DMS53 treated with DMSO at 0.1 percent for 48 hours (cell line): Measurements from ENCODE around the gene LSM5.
"Not testable (repeated sequence)": the region's sequence is repeated elsewhere in the genome, so short reads cannot be mapped to it uniquely, and the experiment has no call there.

Experiments used
- DNase-seq: peaks from one replicate; lab custom pipeline; 2025; ENCODE audit not compliant: unreplicated experiment; lab: John Stamatoyannopoulos, UW

LSM5 gene

GRCh38 chr7:32506266-32507054 lies 16.3 kb upstream of the LSM5 start:
- peak; percentile 79 for DNase-seq

DNA sequence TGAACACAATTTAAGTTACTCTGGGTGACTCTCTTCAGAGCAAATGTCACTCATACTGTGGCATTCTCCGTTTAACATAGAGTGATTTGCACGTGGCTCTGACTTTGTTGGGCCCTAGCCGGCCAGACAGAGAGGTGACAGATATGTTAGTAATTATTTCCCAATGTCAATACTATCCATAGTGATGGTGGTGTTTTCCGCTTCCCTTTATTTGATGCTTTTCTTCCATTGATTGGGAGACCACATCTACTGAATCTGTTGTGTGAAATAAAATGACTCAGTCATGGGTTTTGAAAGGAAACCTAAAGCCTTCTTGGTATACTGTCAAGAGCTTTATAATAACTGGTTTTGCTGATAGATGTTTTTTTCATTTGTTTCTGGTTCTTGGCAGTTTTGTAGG lies 12.5 kb upstream of the LSM5 start:
- DNase-seq, result no peak

DNA sequence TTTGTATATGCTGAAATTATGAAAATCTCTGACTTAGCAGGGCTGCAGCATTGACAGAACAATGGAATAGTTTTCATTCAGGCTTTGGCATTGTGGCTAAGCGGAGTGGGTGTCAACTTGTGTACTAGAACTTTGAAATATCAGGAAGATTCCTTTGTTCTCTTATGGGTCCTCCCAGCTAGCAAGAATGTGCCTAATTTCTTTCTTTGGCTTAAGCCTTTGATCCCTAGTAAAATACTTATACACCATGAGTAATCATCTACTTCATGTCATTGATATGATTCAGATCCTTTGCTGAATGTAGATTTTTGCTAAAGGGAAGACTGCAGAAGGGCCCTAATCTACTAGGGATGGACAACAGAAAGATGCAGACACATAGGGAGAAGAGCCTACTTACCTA lies 11.3 kb upstream of the LSM5 start:
- no peak for DNase-seq

DNA sequence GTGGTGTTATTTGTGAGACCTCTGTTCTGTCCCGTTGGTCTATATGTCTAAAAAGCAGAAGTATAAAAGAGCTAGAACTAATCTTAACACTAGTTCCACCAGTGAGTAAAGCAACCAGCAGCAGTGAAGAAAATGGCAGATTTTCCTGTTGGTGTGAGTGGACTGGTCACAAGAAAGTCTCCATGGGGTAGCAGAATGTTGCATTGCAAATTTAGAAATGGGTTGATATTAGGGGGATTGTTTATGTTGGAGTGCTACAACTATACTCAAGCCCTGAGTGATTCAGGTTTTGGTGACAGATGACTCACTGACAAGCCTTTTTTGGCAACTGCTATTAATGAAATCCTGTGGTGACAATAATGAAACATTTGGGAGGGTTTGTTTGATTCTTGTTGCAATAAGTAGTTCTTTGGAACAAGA lies 10.8 kb upstream of the LSM5 start:
- DNase-seq, result no peak

DNA sequence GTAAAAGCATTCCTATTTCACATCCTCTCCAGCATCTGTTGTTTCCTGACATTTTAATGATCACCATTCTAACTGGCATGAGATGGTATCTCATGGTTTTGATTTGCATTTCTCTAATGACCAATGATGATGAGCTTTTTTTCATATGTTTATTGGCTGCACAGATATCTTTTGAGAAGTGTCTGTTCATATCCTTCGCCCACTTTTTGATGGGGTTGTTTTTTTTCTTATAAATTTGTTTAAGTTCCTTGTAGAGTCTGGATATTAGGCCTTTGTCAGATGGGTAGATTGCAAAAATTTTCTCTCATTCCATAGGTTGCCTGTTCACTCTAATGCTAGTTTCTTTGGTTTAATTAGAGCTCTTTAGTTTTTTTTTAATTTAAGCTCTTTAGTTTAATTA lies 10.0 kb upstream of the LSM5 start:
- DNase-seq, result not testable (repeated sequence)

GRCh38 chr7:32499755-32500154 lies 9.6 kb upstream of the LSM5 start:
- DNase-seq, result not testable (repeated sequence)

DNA sequence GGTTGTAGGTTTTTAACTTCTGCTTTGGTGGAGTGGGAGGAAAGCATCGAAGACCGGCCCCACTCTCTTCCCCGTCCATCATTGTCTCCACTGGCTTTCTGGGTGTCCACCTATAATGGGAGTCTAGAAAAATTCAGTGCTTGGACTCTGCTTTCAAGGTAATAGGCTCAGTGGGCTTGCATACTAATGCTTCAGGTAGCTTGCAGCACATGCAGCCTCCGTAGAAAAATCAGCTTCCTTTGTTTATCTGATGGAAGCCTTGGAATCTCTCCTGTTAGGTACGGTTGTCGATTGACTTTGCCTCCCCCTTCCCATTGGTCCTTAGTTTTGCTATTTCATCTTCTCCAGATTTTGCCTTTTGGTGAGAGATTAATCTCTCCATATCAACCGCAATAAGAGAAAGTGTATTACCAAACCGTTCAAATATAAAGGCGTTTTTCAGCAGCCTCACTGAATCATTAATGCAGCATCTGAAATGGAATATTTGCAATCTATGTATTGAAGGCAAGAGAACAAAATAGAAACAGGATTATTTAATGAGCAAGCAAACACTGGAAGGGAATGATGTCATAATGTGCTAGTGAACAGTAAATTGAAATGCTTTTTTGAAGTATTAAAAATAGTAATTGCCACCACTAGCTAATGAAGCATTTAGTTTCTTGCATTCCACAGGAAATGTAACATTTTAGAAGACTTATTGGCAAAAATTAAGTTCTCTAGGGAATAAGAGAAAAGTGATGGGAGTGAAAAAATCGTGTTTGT lies 6.1 kb upstream of the LSM5 start:
- DNase-seq, result peak; percentile 32

GRCh38 chr7:32495298-32496051 lies 5.3 kb upstream of the LSM5 start, which contains the start of gene AVL9:
TSS of gene AVL9 (plus strand) at chr7:32495489. CDS start at chr7:32495710, 221 bp downstream.
- peak; percentile 98 for DNase-seq

DNA sequence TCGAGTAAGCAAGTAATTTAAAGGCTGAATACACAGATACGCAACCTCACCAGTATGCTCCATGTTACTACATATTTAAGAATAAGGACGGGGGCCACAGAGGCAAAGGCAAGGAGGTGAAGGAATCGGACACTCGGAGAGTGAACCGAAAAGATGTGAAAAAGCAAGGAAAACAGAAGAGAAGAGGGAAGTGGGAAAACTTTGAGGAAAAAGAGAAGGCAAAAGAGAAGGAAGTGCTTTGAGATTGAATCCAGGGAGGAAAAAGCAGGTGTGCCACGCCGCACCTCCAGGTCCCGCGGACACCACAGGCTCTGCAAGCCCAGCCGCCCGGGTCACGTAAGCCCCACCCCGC lies 4.7 kb upstream of the LSM5 start:
- no peak for DNase-seq

DNA sequence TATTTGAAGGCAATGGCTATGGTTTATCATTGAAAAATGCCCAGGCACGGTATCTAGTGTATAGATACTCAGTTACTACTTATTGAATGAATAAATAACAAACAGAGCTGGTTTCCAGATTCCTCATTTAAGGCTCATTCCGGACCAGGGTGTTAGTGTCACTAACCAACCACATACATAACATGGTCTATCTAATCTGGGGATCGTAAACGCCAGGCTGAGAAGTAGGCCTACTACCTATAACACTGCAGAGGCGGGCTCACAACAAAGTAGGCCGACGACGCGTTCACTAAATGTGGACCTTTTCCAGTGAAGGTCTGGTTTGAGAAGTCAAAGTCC lies 423 bp downstream of the LSM5 start:
- DNase-seq, result no peak

GRCh38 chr7:32481921-32482320 lies 8.3 kb downstream of the LSM5 start:
- DNase-seq, result no peak

DNA sequence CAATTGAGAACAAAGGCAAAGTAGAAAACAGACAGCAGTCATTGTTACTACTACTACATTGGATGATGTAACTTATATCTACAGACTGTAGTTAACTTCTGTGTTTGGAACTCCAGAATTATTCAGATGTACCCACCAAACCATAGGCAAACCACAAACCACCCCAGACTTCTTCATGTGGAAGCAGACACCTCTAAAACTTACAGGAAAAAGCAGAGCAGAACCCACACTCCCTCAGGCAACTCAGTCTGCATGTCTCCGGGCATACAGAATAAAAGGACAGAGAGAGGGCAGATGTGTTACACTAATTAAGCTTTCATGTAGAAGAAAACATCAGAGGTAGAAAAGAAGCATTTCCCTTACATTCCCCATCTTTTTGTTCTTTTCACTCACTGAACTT lies 9.0 kb downstream of the LSM5 start:
- DNase-seq, result no peak

GRCh38 chr7:32479574-32480200 lies 10.5 kb downstream of the LSM5 start:
- peak; percentile 63 for DNase-seq

DNA sequence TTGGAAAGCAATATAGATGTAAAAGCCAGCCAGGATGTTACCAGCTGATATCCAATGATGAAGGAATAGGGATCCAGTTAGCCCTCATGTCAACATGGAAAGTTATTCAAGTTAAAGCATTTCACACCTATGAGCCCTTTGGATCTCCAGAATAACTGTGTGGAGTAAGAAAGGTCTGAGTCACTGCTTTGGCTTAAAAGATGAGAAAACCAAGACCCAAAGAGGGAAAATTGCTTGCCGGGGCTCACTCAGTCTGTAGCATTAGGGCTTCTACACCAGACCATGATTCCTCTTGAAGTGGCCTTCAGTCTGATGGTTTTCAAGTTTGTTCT lies 12.6 kb downstream of the LSM5 start:
- DNase-seq, result no peak

DNA sequence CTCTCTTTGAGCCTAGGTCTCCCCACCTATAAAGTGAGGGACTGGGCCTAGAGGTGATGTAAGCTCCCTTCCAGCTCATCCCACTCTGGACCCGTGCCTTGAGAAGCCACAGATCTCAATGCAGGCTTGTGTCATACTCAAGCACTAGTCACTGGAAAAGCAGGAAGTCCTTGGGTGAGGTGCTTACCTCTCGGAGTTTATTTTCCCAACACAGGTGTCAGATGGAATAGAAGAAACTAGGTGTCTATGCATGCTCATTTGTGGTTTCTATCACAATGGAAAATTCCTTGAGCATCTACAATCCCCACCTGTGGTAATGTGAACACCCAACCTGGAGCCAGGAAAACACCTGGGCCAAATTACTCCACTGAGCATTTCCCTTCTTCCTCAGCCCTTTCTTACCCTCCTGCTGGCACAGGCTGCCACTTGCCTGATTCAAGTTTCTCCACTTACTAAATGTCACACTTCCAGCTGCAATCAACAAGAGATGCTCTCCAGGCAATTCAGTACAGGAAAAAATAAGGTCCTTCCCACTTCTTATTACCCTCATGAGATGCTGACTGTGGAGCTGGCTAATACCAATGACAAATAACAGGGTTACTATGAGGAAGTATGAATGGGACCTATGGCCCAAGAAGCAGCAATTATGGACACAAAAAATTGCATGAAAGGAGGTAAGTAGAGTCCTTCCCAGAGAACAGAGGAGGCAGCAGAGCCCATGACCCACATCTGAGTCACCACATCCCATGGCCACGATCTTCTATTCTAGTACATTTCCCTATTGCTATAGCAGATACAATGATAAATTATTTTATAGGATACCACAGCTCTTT lies 13.1 kb downstream of the LSM5 start:
- no peak for DNase-seq

GRCh38 chr7:32474008-32474407 lies 16.2 kb downstream of the LSM5 start:
- no peak for DNase-seq

GRCh38 chr7:32472015-32472414 lies 18.2 kb downstream of the LSM5 start:
- DNase-seq, result no peak

- DNase-seq, result no peak
Observed at GRCh38 chr7:32470871-32471270, 19.3 kb downstream of the LSM5 start.

- not testable (repeated sequence) for DNase-seq
Observed at GRCh38 chr7:32470004-32470403, 20.2 kb downstream of the LSM5 start.

DNA sequence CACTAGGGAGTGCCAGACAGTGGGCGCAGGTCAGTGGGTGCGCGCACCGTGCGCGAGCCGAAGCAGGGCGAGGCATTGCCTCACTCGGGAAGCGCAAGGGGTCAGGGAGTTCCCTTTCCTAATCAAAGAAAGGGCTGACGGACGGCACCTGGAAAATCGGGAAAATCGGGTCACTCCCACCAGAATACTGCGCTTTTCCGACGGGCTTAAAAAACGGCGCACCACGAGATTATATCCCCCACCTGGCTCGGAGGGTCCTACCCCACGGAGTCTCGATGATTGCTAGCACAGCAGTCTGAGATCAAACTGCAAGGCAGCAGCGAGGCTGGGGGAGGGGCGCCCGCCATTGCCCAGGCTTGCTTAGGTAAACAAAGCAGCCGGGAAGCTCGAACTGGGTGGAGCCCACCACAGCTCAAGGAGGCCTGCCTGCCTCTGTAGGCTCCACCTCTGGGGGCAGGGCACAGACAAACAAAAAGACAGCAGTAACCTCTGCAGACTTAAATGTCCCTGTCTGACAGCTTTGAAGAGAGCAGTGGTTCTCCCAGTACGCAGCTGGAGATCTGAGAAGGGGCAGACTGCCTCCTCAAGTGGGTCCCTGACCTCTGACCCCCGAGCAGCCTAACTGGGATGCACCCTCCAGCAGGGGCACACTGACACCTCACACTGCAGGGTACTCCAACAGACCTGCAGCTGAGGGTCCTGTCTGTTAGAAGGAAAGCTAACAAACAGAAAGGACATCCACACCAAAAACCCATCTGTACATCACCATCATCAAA lies 25.4 kb downstream of the LSM5 start:
- DNase-seq, result not testable (repeated sequence)
